ENCODE measurements around the gene NRSN2.

NRSN2 gene

GRCh38 chr20:400454-401275 lies 53.8 kb downstream of the NRSN2 start:
- TF ChIP-seq CTCF (IDR thresholded peaks at IDR 0.05; ENCODE audit: low read depth, low read length): no peak
- no peak for DNase-seq (ENCODE audit: extremely low read depth, low read depth)

- no peak for TF ChIP-seq CTCF (IDR thresholded peaks at IDR 0.05; ENCODE audit: low read depth, low read length)
- DNase-seq (ENCODE audit: extremely low read depth, low read depth): no peak
Measured at GRCh38 chr20:401682-402495, 55.0 kb downstream of the NRSN2 start.

DNA sequence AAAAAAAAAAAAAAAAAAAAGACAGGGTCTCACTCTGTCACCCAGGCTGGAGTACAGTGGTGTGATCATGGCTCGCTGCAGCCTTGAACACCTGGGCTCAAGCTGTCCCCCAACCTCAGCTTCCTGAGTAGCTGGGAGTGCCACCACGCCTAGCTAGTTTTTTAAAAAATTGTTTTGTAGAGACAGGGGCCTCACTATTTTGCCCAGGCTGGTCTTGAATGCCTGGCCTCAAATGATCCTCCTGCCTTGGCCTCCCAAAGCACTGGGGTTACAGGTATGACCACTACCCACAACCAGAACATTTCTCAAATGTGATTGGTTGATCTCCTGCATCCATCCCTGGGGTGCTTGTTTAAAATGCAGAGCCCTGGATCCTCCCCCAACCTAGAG lies 55.6 kb downstream of the NRSN2 start:
- DNase-seq (ENCODE audit: extremely low read depth, low read depth): no peak
- no peak for TF ChIP-seq CTCF (IDR thresholded peaks at IDR 0.05; ENCODE audit: low read depth, low read length)

DNA sequence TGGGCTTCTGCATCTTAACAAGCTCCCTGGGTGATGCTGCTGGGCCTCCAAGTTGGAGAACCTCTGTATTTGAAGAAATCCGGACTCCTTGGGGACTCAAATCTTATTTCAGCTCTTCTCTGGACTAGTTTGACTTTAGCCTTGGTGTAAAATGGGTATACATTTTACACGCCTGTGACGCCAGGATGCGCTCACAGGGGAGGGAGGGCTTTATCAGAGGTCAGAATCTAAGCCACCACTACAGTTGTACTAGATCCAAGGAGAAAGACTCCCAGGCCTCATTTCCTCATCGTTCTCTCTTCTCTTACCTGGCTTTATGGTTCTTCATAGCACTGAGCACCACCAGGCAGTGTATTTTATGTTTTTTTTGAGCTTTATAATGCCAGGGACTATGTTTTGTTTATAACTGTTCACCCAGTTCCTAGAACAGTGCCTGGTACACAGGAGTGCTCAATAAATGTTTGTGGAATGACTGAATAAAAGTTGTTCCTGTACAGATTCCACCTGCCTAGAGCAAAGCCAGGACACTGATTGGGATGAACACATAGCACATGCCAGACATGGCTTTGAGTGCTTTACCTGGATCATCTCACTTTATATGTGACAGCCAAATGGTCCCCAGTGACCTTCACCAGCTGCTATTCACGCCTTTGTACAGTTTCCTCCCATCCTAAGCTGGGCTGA lies 56.1 kb downstream of the NRSN2 start:
- no peak for TF ChIP-seq CTCF (IDR thresholded peaks at IDR 0.05; ENCODE audit: low read depth, low read length)
- no peak for DNase-seq (ENCODE audit: extremely low read depth, low read depth)

- no peak for DNase-seq (ENCODE audit: extremely low read depth, low read depth)
Measured at GRCh38 chr20:403582-403957, 56.7 kb downstream of the NRSN2 start.

DNA sequence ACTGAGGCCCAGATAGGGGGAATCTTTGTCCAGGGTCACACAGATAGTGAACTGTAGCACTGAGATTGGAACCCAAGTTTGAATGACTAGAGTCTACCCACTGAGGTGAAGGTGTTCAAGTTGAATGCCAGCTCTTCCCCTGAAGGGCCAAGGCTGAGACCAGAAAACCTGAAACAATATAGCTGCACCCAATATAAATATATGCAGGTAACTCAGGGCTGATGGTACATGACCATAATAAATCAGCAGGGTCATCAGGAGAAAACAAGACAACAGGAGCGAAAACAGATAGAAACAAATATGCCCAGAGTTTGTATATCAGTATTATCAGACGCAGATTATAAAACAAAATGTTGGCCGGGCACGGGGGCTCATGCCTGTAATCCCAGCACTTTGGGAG lies 57.2 kb downstream of the NRSN2 start:
- no peak for TF ChIP-seq CTCF (IDR thresholded peaks at IDR 0.05; ENCODE audit: low read depth, low read length)
- DNase-seq (ENCODE audit: extremely low read depth, low read depth): no peak

More at GRCh38 chr20:403582-403957, 56.7 kb downstream of the NRSN2 start:
- no peak for TF ChIP-seq CTCF (IDR thresholded peaks at IDR 0.05; ENCODE audit: low read depth, low read length)

Data from AG09319 (cell line).